Measurements from ENCODE around the gene CA5A. TPM values are rescaled to one million over a fixed set of nuclear protein-coding genes. Genes with fewer than 3 reads are reported as not detected.

CA5A gene
- total and polyA plus RNA-seq, 9 of the 15 experiments (the other 6 are each of a cell fraction or from before 2014, with no cell fraction given), result not detected

DNA sequence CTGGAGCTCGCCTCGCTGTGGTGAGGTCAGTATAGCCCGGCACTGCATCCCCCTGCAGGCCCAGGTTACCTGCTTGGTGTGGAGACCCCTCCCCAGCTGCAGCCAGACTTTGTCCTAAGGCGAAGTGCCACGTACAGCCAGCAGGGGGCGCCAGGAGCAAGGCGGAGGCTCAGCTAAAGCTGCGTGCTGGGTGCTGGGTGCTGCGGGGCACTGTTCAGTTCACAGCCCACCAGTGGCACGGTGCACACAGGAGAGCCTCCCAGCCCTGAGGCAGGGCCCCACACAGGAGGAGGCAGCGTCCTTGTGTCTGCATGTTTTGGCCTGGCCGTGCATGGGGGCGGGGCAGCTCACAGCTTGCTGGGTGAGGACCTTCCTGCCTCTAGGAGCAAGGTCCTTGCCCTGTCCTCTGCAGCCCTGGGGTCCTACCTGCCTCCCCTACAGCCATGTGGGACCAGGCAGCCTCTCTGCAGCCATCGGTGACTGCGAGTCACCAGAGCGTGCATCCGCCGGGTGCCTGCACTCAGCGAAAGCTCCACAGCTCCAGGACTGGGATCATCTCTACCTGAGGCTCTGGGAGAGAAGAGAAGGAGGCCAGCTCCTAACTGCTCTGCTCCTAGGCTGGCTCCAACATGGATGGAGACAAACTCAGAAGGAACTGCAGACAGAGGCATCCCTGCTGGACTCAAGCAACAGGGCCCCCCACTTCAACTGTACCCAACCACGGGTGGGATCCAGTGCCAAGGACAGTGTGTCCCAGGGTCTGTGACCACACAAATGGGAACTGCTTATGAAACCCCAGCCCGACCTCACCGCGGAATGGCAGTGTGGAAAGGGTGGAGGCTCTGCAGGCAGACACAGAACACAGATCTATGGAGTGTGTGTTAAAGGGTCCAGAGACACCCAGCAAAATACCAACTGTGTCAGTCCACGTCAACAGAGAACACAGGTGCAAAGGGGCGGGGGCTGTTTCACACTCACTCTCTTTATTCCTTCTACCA lies 86.0 kb downstream of the CA5A start (continued):
- TF ChIP-seq, protein P1, sequence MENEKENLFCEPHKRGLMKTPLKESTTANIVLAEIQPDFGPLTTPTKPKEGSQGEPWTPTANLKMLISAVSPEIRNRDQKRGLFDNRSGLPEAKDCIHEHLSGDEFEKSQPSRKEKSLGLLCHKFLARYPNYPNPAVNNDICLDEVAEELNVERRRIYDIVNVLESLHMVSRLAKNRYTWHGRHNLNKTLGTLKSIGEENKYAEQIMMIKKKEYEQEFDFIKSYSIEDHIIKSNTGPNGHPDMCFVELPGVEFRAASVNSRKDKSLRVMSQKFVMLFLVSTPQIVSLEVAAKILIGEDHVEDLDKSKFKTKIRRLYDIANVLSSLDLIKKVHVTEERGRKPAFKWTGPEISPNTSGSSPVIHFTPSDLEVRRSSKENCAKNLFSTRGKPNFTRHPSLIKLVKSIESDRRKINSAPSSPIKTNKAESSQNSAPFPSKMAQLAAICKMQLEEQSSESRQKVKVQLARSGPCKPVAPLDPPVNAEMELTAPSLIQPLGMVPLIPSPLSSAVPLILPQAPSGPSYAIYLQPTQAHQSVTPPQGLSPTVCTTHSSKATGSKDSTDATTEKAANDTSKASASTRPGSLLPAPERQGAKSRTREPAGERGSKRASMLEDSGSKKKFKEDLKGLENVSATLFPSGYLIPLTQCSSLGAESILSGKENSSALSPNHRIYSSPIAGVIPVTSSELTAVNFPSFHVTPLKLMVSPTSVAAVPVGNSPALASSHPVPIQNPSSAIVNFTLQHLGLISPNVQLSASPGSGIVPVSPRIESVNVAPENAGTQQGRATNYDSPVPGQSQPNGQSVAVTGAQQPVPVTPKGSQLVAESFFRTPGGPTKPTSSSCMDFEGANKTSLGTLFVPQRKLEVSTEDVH (IDR thresholded peaks at IDR 0.05; ENCODE audit: low read depth, partially characterized antibody), result no peak
- no peak for TF ChIP-seq CEBPG (CRISPR knock-in tag; IDR thresholded peaks at IDR 0.05)
- no peak for TF ChIP-seq CEBPG (tag; conservative IDR thresholded peaks at IDR 0.05 in 1 of 2, IDR thresholded peaks at IDR 0.05 in 1 of 2)
- no peak for TF ChIP-seq THRAP3 (IDR thresholded peaks at IDR 0.05; ENCODE audit: borderline replicate concordance)
- TF ChIP-seq ILF3 (IDR thresholded peaks at IDR 0.05; ENCODE audit: borderline replicate concordance), result no peak
- TF ChIP-seq FOXJ3 (CRISPR knock-in tag; IDR thresholded peaks at IDR 0.05), result no peak
- TF ChIP-seq POLR2AphosphoS2 (IDR thresholded peaks at IDR 0.05; ENCODE audit: low read length), result peak; percentile 51; the same call in 1 of the 2 replicates
- TF ChIP-seq ZNF140 (CRISPR knock-in tag; IDR thresholded peaks at IDR 0.05), result no peak
- TF ChIP-seq HEY1 (CRISPR knock-in tag; IDR thresholded peaks at IDR 0.05; ENCODE audit: borderline replicate concordance), result no peak
- TF ChIP-seq, protein P2, sequence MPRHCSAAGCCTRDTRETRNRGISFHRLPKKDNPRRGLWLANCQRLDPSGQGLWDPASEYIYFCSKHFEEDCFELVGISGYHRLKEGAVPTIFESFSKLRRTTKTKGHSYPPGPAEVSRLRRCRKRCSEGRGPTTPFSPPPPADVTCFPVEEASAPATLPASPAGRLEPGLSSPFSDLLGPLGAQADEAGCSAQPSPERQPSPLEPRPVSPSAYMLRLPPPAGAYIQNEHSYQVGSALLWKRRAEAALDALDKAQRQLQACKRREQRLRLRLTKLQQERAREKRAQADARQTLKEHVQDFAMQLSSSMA (CRISPR knock-in tag; IDR thresholded peaks at IDR 0.05), result no peak
- TF ChIP-seq SETDB1 (IDR thresholded peaks at IDR 0.05; ENCODE audit: low read length), result no peak
- TF ChIP-seq MAZ (CRISPR knock-in tag; conservative IDR thresholded peaks at IDR 0.05 in 1 of 2, IDR thresholded peaks at IDR 0.05 in 1 of 2), result peak in 1 of 2 experiments; percentile 38; a peak in 1 of 4 replicates
- TF ChIP-seq MCM7 (IDR thresholded peaks at IDR 0.05), result no peak
- no peak for TF ChIP-seq ZEB2 (IDR thresholded peaks at IDR 0.05)
- no peak for TF ChIP-seq DACH1 (IDR thresholded peaks at IDR 0.05; ENCODE audit: partially characterized antibody)
- no peak for TF ChIP-seq ZFP1 (CRISPR knock-in tag; IDR thresholded peaks at IDR 0.05)
- no peak for TF ChIP-seq MEF2A (IDR thresholded peaks at IDR 0.05; ENCODE audit: control insufficient read depth, low read depth, low read length)
- TF ChIP-seq KLF13 (tag; IDR thresholded peaks at IDR 0.05; ENCODE audit: borderline replicate concordance, low read depth), result 0 out of 2 replicates have a peak, but pooled peaks have one; percentile 60
- TF ChIP-seq POLR2G (IDR thresholded peaks at IDR 0.05; ENCODE audit: low read depth, low read length), result peak; percentile 67
- TF ChIP-seq POLR2AphosphoS5 (IDR thresholded peaks at IDR 0.05; ENCODE audit: control insufficient read depth, insufficient read depth, low read depth, low read length), result no peak
- TF ChIP-seq, protein P3, sequence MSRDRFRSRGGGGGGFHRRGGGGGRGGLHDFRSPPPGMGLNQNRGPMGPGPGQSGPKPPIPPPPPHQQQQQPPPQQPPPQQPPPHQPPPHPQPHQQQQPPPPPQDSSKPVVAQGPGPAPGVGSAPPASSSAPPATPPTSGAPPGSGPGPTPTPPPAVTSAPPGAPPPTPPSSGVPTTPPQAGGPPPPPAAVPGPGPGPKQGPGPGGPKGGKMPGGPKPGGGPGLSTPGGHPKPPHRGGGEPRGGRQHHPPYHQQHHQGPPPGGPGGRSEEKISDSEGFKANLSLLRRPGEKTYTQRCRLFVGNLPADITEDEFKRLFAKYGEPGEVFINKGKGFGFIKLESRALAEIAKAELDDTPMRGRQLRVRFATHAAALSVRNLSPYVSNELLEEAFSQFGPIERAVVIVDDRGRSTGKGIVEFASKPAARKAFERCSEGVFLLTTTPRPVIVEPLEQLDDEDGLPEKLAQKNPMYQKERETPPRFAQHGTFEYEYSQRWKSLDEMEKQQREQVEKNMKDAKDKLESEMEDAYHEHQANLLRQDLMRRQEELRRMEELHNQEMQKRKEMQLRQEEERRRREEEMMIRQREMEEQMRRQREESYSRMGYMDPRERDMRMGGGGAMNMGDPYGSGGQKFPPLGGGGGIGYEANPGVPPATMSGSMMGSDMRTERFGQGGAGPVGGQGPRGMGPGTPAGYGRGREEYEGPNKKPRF (IDR thresholded peaks at IDR 0.05; ENCODE audit: low read depth, low read length), result no peak

All from K562 (cell line).